Keratinocyte (primary cell): ENCODE measurements around the gene P2RX2. TPM values are rescaled to one million over a fixed set of nuclear protein-coding genes. Genes with fewer than 3 reads are reported as not detected.
A peak's percentile ranks its signal among the peaks of the same experiment; 100 is the strongest.

ENCODE experiments used
- DNase-seq: peaks from one replicate; pipeline ENCODE4 v3.0.0-alpha.2; 2011; ENCODE audit warnings: low read depth, missing footprints, low spot score
- FAIRE-seq: peaks from 2 replicates; lab custom pipeline; 2011; peaks lifted over from hg19 to GRCh38; lab: Jason Lieb, UNC
- H2AFZ ChIP-seq: 2 replicates; pipeline ENCODE4 v1.6.0; 2012; ENCODE audit warnings: low read length, control low read depth, inconsistent platforms; ENCODE audit not compliant: control insufficient read depth
- H3K27ac ChIP-seq: 2 replicates; pipeline ENCODE4 v1.5.1; 2011; ENCODE audit warnings: low read length; ENCODE audit not compliant: control insufficient read depth, insufficient read depth
- H3K27me3 ChIP-seq: 3 replicates; pipeline ENCODE4 v1.6.0; 2011; ENCODE audit warnings: low read length; ENCODE audit not compliant: control insufficient read depth, insufficient read depth; ENCODE audit errors: extremely low read depth
- H3K36me3 ChIP-seq, 2 experiments: 2 replicates in 1 of 2; 3 replicates in 1 of 2; pipeline ENCODE4 v1.5.1; 2011; ENCODE audit warnings: low read length in 2 of 2, mild to moderate bottlenecking in 1 of 2; ENCODE audit not compliant: control insufficient read depth in 2 of 2, insufficient read depth in 2 of 2; ENCODE audit errors: extremely low read depth in 1 of 2
- H3K4me1 ChIP-seq: 3 replicates; pipeline ENCODE4 v1.5.1; 2011; ENCODE audit warnings: low read length; ENCODE audit not compliant: control insufficient read depth, insufficient read depth; ENCODE audit errors: extremely low read depth
- H3K4me2 ChIP-seq: 3 replicates; pipeline ENCODE4 v1.6.0; 2011; ENCODE audit warnings: low read depth, low read length; ENCODE audit not compliant: control insufficient read depth, insufficient read depth; ENCODE audit errors: extremely low read depth
- H3K4me3 ChIP-seq, 3 experiments: fragments of 200-600 bp in 1 of 3; sonication (generic) in 1 of 3; 2 replicates in 2 of 3; 3 replicates in 1 of 3; pipeline ENCODE4 v1.5.1; 2011 to 2016; ENCODE audit warnings: low read length in 3 of 3, mild to moderate bottlenecking in 3 of 3, control low read depth in 2 of 3, inconsistent platforms in 1 of 3, low read depth in 1 of 3, mixed read lengths in 1 of 3, mixed run types in 1 of 3, moderate library complexity in 1 of 3; ENCODE audit not compliant: control insufficient read depth in 2 of 3, insufficient read depth in 2 of 3; ENCODE audit errors: extremely low read depth in 1 of 3
- H3K79me2 ChIP-seq: 2 replicates; pipeline ENCODE4 v1.6.0; 2012; ENCODE audit warnings: low read length; ENCODE audit not compliant: control insufficient read depth, insufficient read depth
- H3K9ac ChIP-seq: 3 replicates; pipeline ENCODE4 v1.6.0; 2011; ENCODE audit warnings: low read length; ENCODE audit not compliant: control insufficient read depth, insufficient read depth; ENCODE audit errors: extremely low read depth
- H3K9me1 ChIP-seq: 3 replicates; pipeline ENCODE4 v1.6.0; 2011; ENCODE audit warnings: low read length; ENCODE audit not compliant: control insufficient read depth, insufficient read depth; ENCODE audit errors: extremely low read depth
- H3K9me3 ChIP-seq: 2 replicates; pipeline ENCODE4 v1.5.1; 2012; ENCODE audit warnings: low read depth, low read length; ENCODE audit not compliant: control insufficient read depth
- H4K20me1 ChIP-seq: 3 replicates; pipeline ENCODE4 v1.6.0; 2011; ENCODE audit warnings: low read length; ENCODE audit not compliant: control insufficient read depth, insufficient read depth; ENCODE audit errors: extremely low read depth
- CTCF ChIP-seq, 3 experiments: IDR thresholded peaks in 1 of 3; conservative IDR thresholded peaks in 1 of 3; optimal IDR thresholded peaks in 1 of 3; 2 replicates in 2 of 3; 3 replicates in 1 of 3; pipeline versions ENCODE3 to v1.5.1; 2011; ENCODE audit warnings: low read length in 3 of 3, mild to moderate bottlenecking in 3 of 3, moderate library complexity in 2 of 3, control low read depth in 1 of 3, inconsistent platforms in 1 of 3; ENCODE audit not compliant: insufficient read depth in 2 of 3; ENCODE audit errors: extremely low read depth in 1 of 3
- EZH2 ChIP-seq: IDR thresholded peaks from one replicate; pipeline ENCODE4 v1.6.1; 2012; ENCODE audit warnings: inconsistent platforms, mild to moderate bottlenecking, low read length, moderate library complexity
- dilution Hi-C: fragments of 300-500 bp; cut with MboI; formaldehyde crosslinking; loops from one replicate; pipeline ENCODE4 v1.7.0; 2020; ENCODE audit warnings: low sequenced_read_pairs; ENCODE audit not compliant: extremely low pct_ligation_motif_present
- polyA plus RNA-seq, 5 experiments: library from polyadenylated mRNA; depleted of rRNA in 3 of 5; stranded (reverse) in 3 of 5; stranded (forward) in 1 of 5; unstranded in 1 of 5; fragments of >200 nt; gene quantifications; 1 replicate in 1 of 5; 2 replicates in 3 of 5; 3 replicates in 1 of 5; pipeline versions ENCODE4 v1.2.1 to v1.2.3, GENCODE V29; 2011 to 2012; ENCODE audit warnings: missing spikeins in 2 of 5, low read depth in 1 of 5, low replicate concordance in 1 of 5

P2RX2 gene
- polyA plus RNA-seq, 1 donor (not counting 4 experiments of a cell fraction or from before 2014, with no cell fraction given), result not detected

GRCh38 chr12:132621657-132622435, 3.3 kb downstream of the P2RX2 start:
- no peak overlapping the region for H3K27ac ChIP-seq

DNA sequence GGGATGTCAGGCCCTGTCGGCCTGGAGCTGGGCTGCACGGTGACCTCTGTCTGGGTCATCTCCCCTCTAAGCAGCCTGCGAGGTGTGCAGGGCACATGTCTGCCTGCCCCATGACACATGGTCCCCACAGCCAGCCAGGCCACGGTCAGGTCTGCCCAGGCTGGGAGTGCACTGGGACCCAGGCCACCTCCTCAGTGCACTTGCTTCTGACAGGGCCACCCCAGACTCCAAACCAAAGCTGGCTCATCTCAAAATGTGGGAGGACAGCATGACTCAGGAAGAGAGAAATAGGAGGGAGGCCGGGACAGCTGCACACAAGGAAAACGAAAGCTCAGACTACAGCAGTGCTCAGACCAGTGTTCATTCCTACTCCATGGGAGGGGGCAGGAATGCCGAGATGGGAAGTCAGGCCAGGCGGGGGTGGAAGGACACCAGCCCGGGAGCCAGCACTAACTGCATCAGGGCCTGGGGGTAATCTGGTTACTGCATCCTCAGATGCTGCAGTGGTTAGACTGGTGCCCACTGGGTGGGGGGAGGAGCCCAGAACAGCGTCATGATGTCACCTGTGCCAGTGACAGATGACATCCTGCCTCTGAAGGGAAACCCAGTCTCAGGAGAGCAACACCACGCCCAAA, 4.0 kb downstream of the P2RX2 start:
- Histone ChIP-seq H3K4me1 (no peaks in the 10 kb centered on the region), H3K9ac (no peak overlapping the region), H4K20me1 (no peaks in the 10 kb centered on the region), H3K9me3 (peaks cover 2% of the 10 kb centered on the region), H3K9me1 (no peaks in the 10 kb centered on the region), H3K27me3 (peaks cover 30% of the 10 kb centered on the region), H2AFZ (no peak overlapping the region), H3K36me3 (peaks cover 4 to 15% of the 10 kb centered on the region in 2 experiments), H3K27ac (no peak overlapping the region), H3K79me2 (no peaks in the 10 kb centered on the region), H3K4me2 (no peak overlapping the region), H3K4me3 (no peak overlapping the region)
- dilution Hi-C loops, result no loop called here
- FAIRE-seq, result peak; percentile 23
- TF ChIP-seq CTCF (optimal IDR thresholded peaks at IDR 0.05 in 1 of 3, IDR thresholded peaks at IDR 0.05 in 1 of 3, conservative IDR thresholded peaks at IDR 0.05 in 1 of 3; ENCODE audit: extremely low read depth in 1 of 3, insufficient read depth in 2 of 3, low read length in 3 of 3), result no peak
- no peak for TF ChIP-seq EZH2
- no peak for DNase-seq

More at GRCh38 chr12:132621657-132622435, 3.3 kb downstream of the P2RX2 start:
- TF ChIP-seq EZH2 (no peak), CTCF (optimal IDR thresholded peaks at IDR 0.05 in 1 of 3, IDR thresholded peaks at IDR 0.05 in 1 of 3, conservative IDR thresholded peaks at IDR 0.05 in 1 of 3; ENCODE audit: extremely low read depth in 1 of 3, insufficient read depth in 2 of 3, low read length in 3 of 3) (no peak)
- no peak overlapping the region for H2AFZ ChIP-seq
- DNase-seq (no peak), FAIRE-seq (no peak)
- no peak overlapping the region for H3K9ac ChIP-seq
- no peaks in the 10 kb centered on the region for H3K4me1 ChIP-seq
- peaks cover 4 to 15% of the 10 kb centered on the region in 2 experiments for H3K36me3 ChIP-seq
- no peak overlapping the region for H3K4me2 ChIP-seq
- H3K27me3 ChIP-seq, result peaks cover 36% of the 10 kb centered on the region
- H3K9me3 ChIP-seq, result peaks cover 5% of the 10 kb centered on the region
- no peak overlapping the region for H3K4me3 ChIP-seq
- H4K20me1 ChIP-seq, result no peaks in the 10 kb centered on the region
- dilution Hi-C loops, result no loop called here
- H3K9me1 ChIP-seq, result no peaks in the 10 kb centered on the region
- H3K79me2 ChIP-seq, result no peaks in the 10 kb centered on the region
